ENCODE measurements around the gene TRAFD1. TPM values are rescaled to one million over a fixed set of nuclear protein-coding genes. Genes with fewer than 3 reads are reported as not detected.

The TRAFD1 gene
- total RNA-seq, 4 donors from 2014 or later, result 8.9 to 17.7 (median 14.5) TPM

GRCh38 chr12:112122823-112123690 is 2.3 kb upstream of the TRAFD1 start:
- Histone ChIP-seq H3K4me3 (no peak overlapping the region), H3K4me1 (peaks cover 15 to 22% of the 10 kb centered on the region in 2 donors), H3K27me3 (no peaks in the 10 kb centered on the region), H3K27ac (peak overlapping the region; percentile 49 to 78 (median 66)), H3K9me3 (no peaks in the 10 kb centered on the region), H3K36me3 (no peaks in the 10 kb centered on the region)
- ATAC-seq (no peak), DNase-seq (no peak)
- intact Hi-C loops (cut with DNase I; ENCODE audit: low total_unique reads), result loop anchor here (10.0 kb wide), 1 partner anchor 262 kb away; the partner anchor contains the start of gene HECTD4
- no peak for TF ChIP-seq POLR2A (IDR thresholded peaks at IDR 0.05)
- TF ChIP-seq, protein P1, sequence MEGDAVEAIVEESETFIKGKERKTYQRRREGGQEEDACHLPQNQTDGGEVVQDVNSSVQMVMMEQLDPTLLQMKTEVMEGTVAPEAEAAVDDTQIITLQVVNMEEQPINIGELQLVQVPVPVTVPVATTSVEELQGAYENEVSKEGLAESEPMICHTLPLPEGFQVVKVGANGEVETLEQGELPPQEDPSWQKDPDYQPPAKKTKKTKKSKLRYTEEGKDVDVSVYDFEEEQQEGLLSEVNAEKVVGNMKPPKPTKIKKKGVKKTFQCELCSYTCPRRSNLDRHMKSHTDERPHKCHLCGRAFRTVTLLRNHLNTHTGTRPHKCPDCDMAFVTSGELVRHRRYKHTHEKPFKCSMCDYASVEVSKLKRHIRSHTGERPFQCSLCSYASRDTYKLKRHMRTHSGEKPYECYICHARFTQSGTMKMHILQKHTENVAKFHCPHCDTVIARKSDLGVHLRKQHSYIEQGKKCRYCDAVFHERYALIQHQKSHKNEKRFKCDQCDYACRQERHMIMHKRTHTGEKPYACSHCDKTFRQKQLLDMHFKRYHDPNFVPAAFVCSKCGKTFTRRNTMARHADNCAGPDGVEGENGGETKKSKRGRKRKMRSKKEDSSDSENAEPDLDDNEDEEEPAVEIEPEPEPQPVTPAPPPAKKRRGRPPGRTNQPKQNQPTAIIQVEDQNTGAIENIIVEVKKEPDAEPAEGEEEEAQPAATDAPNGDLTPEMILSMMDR (IDR thresholded peaks at IDR 0.05 in 4 of 5, conservative IDR thresholded peaks at IDR 0.05 in 1 of 5), result no peak
- in situ Hi-C loops (cut with MboI; ENCODE audit: low sequenced_read_pairs in 4 of 4), result loop anchor here in 1 of 4 donors (25.0 kb wide), 1 partner anchor 289 kb away; the partner anchor contains the start of genes PTPN11 and RPL6

- H3K36me3 ChIP-seq, result no peaks in the 10 kb centered on the region
- ATAC-seq (no peak), DNase-seq (no peak)
- intact Hi-C loops (cut with DNase I; ENCODE audit: low total_unique reads), result loop anchor here (2.0 to 10.0 kb wide), 2 partner anchors 16 to 260 kb away; partner anchors contain the start of genes HECTD4 and NAA25
- peak overlapping the region; percentile 48 to 97 (median 61) for H3K27ac ChIP-seq
- H3K9me3 ChIP-seq, result no peaks in the 10 kb centered on the region
- H3K4me1 ChIP-seq, result peaks cover 18 to 30% of the 10 kb centered on the region in 2 donors
- H3K4me3 ChIP-seq, result peak overlapping the region in 3 of 4 donors; percentile 80 to 93 (median 90)
- in situ Hi-C loops (cut with MboI; ENCODE audit: low sequenced_read_pairs in 4 of 4), result loop anchor here in 1 of 4 donors (25.0 kb wide), 1 partner anchor 287 kb away; the partner anchor contains the start of genes PTPN11 and RPL6
- TF ChIP-seq POLR2A (IDR thresholded peaks at IDR 0.05), result no peak
- TF ChIP-seq, protein P1 (IDR thresholded peaks at IDR 0.05 in 4 of 5, conservative IDR thresholded peaks at IDR 0.05 in 1 of 5), result no peak
- H3K27me3 ChIP-seq, result no peaks in the 10 kb centered on the region
Observed at GRCh38 chr12:112124918-112125249, 476 bp upstream of the TRAFD1 start.

DNA sequence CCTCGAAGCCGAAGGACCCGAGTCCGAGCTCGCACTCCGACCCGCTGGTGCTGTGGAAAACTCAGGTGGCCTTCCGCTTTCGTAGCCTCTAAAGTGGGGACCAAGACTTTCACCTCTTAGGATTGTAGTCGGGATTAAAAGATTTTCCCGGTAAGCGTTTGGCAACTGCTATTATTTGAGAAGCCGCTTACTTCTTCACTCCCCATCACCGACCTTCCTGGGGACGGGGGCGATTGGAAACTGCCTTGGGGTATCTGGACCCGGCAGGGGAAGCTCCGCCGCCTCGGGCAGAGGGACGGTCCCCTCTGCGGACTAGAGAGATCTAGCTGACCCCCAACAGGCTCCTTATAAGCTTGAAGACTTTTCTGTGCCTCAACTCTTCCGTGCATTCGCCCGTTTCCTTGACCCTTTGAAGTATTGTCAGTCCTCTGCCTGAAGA is 659 bp downstream of the TRAFD1 start:
- in situ Hi-C loops (cut with MboI; ENCODE audit: low sequenced_read_pairs in 4 of 4) (no loop called here), intact Hi-C loops (cut with DNase I; ENCODE audit: low total_unique reads) (loop anchor here (2.0 to 10.0 kb wide), 2 partner anchors 17 to 259 kb away; partner anchors contain the start of genes HECTD4 and NAA25)
- peak overlapping the region; percentile 80 to 96 (median 92) for H3K4me3 ChIP-seq
- H3K36me3 ChIP-seq, result no peaks in the 10 kb centered on the region
- H3K27me3 ChIP-seq, result no peaks in the 10 kb centered on the region
- no peak for TF ChIP-seq POLR2A (IDR thresholded peaks at IDR 0.05)
- TF ChIP-seq, protein P1 (IDR thresholded peaks at IDR 0.05 in 4 of 5, conservative IDR thresholded peaks at IDR 0.05 in 1 of 5), result no peak
- H3K27ac ChIP-seq, result peak overlapping the region; percentile 86 to 97 (median 88)
- H3K9me3 ChIP-seq, result no peaks in the 10 kb centered on the region
- DNase-seq (no peak), ATAC-seq (no peak)
- peaks cover 19 to 39% of the 10 kb centered on the region in 2 donors for H3K4me1 ChIP-seq

DNA sequence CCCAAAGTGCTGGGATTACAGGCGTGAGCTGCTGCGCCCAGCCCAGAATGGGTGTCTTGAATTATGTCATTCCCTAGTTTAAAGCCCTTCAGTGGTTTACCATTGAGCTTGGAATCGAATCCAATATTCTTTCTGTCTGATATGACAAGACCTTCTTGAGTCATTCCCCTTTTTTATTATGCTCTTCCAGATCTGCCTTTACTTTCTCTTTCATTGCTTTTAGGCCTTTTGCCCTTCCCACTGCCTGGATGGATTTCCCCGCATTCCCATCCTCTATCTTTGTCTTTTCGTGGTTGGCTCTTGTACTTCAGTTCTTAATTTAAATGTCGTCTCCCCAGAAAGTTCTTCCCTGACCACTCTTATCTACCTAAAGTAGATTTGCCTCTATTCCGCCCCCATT is 1.6 kb downstream of the TRAFD1 start:
- intact Hi-C loops (cut with DNase I; ENCODE audit: low total_unique reads), result loop anchor here (10.0 kb wide), 1 partner anchor 258 kb away; the partner anchor contains the start of gene HECTD4
- ATAC-seq, result no peak

More for the DNA sequence above, 1.6 kb downstream of the TRAFD1 start:
- H3K36me3 ChIP-seq, result no peaks in the 10 kb centered on the region
- no peaks in the 10 kb centered on the region for H3K27me3 ChIP-seq
- peaks cover 25 to 43% of the 10 kb centered on the region in 2 donors for H3K4me1 ChIP-seq
- no peak overlapping the region for H3K27ac ChIP-seq
- no peaks in the 10 kb centered on the region for H3K9me3 ChIP-seq
- H3K4me3 ChIP-seq, result no peak overlapping the region
- in situ Hi-C loops (cut with MboI; ENCODE audit: low sequenced_read_pairs in 4 of 4), result no loop called here
- no peak for TF ChIP-seq POLR2A (IDR thresholded peaks at IDR 0.05)
- TF ChIP-seq, protein P1 (IDR thresholded peaks at IDR 0.05 in 4 of 5, conservative IDR thresholded peaks at IDR 0.05 in 1 of 5), result no peak
- no peak for DNase-seq
